Nephron progenitor cell (in vitro differentiated cells): ENCODE results near the gene PRXL2C.
A peak's percentile ranks its signal among the peaks of the same experiment; 100 is the strongest.

Experiments
- DNase-seq: peaks from one replicate; pipeline ENCODE4 v3.0.0; 2021
- H3K27ac Mint-ChIP-seq: 2 replicates; pipeline ENCODE4 v1.8.0; 2021; ENCODE audit warnings: mild to moderate bottlenecking, moderate library complexity, mixed read lengths
- H3K27me3 Mint-ChIP-seq: 2 replicates; pipeline ENCODE4 v1.8.0; 2021; ENCODE audit warnings: mild to moderate bottlenecking, low read depth, mixed read lengths; ENCODE audit not compliant: poor library complexity
- H3K36me3 Mint-ChIP-seq: 2 replicates; pipeline ENCODE4 v1.8.0; 2021; ENCODE audit warnings: low read depth, mixed read lengths
- H3K4me1 Mint-ChIP-seq: 2 replicates; pipeline ENCODE4 v1.8.0; 2021; ENCODE audit warnings: mixed read lengths
- H3K4me3 Mint-ChIP-seq: 2 replicates; pipeline ENCODE4 v1.8.0; 2021; ENCODE audit warnings: mild to moderate bottlenecking, moderate library complexity, mixed read lengths
- H3K9me3 Mint-ChIP-seq: 2 replicates; pipeline ENCODE4 v1.8.0; 2021; ENCODE audit warnings: mild to moderate bottlenecking, moderate library complexity, mixed read lengths
- TF ChIP-seq, protein P1 (sequence below): fragments of 200-600 bp; sonication (generic); IDR thresholded peaks from 2 replicates; pipeline ENCODE4 v1.5.0; 2021; ENCODE audit warnings: antibody characterized with exemption

The PRXL2C gene

GRCh38 chr9:96620181-96620514 is 35.0 kb downstream of the PRXL2C start:
- H3K36me3 Mint-ChIP-seq, result no peaks in the 10 kb centered on the region
- peaks cover 54% of the 10 kb centered on the region for H3K4me1 Mint-ChIP-seq
- H3K4me3 Mint-ChIP-seq, result peak overlapping the region; percentile 89
- peaks cover 3% of the 10 kb centered on the region for H3K27me3 Mint-ChIP-seq
- no peaks in the 10 kb centered on the region for H3K9me3 Mint-ChIP-seq
- DNase-seq, result no peak
- H3K27ac Mint-ChIP-seq, result peak overlapping the region; percentile 97
- TF ChIP-seq, protein P1, sequence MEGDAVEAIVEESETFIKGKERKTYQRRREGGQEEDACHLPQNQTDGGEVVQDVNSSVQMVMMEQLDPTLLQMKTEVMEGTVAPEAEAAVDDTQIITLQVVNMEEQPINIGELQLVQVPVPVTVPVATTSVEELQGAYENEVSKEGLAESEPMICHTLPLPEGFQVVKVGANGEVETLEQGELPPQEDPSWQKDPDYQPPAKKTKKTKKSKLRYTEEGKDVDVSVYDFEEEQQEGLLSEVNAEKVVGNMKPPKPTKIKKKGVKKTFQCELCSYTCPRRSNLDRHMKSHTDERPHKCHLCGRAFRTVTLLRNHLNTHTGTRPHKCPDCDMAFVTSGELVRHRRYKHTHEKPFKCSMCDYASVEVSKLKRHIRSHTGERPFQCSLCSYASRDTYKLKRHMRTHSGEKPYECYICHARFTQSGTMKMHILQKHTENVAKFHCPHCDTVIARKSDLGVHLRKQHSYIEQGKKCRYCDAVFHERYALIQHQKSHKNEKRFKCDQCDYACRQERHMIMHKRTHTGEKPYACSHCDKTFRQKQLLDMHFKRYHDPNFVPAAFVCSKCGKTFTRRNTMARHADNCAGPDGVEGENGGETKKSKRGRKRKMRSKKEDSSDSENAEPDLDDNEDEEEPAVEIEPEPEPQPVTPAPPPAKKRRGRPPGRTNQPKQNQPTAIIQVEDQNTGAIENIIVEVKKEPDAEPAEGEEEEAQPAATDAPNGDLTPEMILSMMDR, result no peak

DNA sequence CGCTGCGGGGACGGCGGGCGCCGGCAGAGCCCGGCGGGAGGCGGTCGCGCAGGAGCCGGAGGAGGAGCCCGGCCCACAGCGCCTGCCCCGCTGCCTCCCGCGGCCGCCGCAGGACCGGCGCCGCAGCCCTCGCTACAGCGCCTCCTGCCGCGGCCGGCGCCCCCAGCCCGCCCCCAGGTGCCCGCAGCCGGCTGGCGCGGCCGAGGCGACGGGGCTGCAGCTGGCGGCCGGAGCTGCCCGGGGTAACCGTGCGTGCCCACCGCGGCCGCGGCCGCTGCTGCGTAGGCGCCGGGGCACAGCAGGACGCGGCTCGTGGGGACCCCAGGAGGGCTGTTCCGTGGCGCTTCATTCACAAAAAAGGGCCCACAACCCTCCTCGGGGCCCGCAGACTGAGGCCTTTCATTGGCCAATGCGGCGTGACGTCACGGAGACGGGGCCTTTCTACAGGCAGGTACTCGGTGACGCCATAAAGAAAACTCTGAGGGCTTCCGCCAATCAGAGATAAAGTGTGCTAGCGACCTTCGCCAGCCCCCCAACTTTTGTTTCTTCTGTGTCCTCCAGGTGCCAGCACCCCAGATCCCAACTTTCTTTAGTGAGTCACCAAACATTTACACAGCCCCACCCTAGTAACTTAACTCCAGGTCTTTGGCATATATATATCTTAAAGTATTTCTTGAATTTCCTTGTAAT is 35.5 kb downstream of the PRXL2C start, which contains the start of gene CDC14B:
Gene CDC14B, minus strand, starts transcription at position 353 of the 690 bp plus-strand sequence. CDS start 465 bp downstream, outside the sequence.
- H3K9me3 Mint-ChIP-seq, result no peaks in the 10 kb centered on the region
- H3K27me3 Mint-ChIP-seq, result peaks cover 3% of the 10 kb centered on the region
- TF ChIP-seq, protein P1, result no peak
- no peaks in the 10 kb centered on the region for H3K36me3 Mint-ChIP-seq
- peak; percentile 90 for DNase-seq
- H3K4me1 Mint-ChIP-seq, result peaks cover 59% of the 10 kb centered on the region
- peak within 1 kb of the TSS; percentile 89 for H3K4me3 Mint-ChIP-seq
- peak within 1 kb of the TSS; percentile 97 for H3K27ac Mint-ChIP-seq

DNA sequence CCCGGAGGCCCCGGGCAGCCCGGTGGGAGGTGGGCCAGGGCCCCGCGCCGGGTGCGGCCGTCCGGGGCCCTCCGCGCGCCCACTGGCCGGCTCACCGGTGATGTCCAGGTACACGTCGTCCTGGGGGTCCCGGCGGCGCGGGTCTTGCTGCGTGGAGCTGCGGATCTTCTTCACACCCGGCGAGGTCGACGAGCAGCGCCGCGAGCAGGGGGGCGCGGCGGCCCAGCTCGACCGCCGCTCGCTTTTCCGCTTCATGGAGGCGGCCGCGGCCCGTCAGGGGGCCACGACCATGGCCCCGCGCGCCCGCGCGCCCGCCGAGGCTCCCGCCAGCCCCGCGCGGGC is 36.0 kb downstream of the PRXL2C start:
- no peak overlapping the region for H3K4me3 Mint-ChIP-seq
- no peaks in the 10 kb centered on the region for H3K9me3 Mint-ChIP-seq
- TF ChIP-seq, protein P1, result no peak
- DNase-seq, result no peak
- H3K27ac Mint-ChIP-seq, result no peak overlapping the region
- peaks cover 3% of the 10 kb centered on the region for H3K27me3 Mint-ChIP-seq
- no peaks in the 10 kb centered on the region for H3K36me3 Mint-ChIP-seq
- H3K4me1 Mint-ChIP-seq, result peaks cover 61% of the 10 kb centered on the region

- H3K36me3 Mint-ChIP-seq, result no peaks in the 10 kb centered on the region
- H3K27ac Mint-ChIP-seq, result peak overlapping the region; percentile 73
These were observed 36.7 kb downstream of the PRXL2C start for GRCh38 chr9:96618209-96619123.

DNA sequence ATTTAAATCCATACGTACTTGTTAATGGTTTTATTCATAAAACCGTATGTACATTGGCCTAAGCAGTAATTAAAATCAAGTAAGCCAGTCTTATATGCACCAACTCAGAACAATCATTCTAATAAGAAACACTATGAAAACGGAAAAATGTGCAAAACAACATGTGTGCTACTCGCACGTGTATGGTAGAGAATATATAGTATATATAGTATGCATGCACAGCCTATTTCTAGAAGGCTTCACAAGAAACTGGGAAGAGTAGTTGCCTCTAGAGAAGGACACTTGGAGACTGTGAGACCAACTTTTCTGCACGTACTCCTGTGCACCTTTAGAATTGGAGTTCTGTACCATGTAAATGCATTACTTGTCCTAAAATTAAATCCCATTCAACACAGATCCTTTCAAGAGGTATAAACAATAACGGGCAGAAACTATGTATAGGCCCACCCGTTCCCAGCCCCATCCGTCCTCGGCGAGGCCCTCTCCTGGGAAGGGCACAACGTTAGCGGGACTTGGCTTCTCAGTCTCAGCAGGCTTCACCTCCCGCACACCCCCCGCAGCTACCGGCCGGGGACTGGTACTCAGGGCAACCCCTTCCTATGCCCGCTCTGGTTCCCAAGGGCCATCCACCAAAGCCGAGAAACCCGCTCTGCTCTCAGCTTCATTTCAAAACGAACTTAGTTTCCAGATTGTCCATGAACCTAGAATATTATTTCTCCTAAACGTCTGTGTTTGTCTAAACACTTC is 37.5 kb downstream of the PRXL2C start:
- Mint-ChIP-seq H3K4me1 (peaks cover 71% of the 10 kb centered on the region), H3K36me3 (no peaks in the 10 kb centered on the region), H3K9me3 (no peaks in the 10 kb centered on the region), H3K27ac (peak overlapping the region; percentile 73), H3K27me3 (peaks cover 3% of the 10 kb centered on the region), H3K4me3 (peak overlapping the region; percentile 88)
- DNase-seq, result peak; percentile 36
- TF ChIP-seq, protein P1, result no peak

More at GRCh38 chr9:96618209-96619123, 36.7 kb downstream of the PRXL2C start:
- DNase-seq, result peak; percentile 57
- H3K27me3 Mint-ChIP-seq, result peaks cover 3% of the 10 kb centered on the region
- TF ChIP-seq, protein P1, result no peak
- peaks cover 62% of the 10 kb centered on the region for H3K4me1 Mint-ChIP-seq
- no peaks in the 10 kb centered on the region for H3K9me3 Mint-ChIP-seq
- H3K4me3 Mint-ChIP-seq, result peak overlapping the region; percentile 88
